Kidney (tissue), 14 donors: Measurements from ENCODE around the gene YPEL2. TPM values are rescaled to one million over a fixed set of nuclear protein-coding genes. Genes with fewer than 3 reads are reported as not detected.

Source experiments
- DNase-seq, 5 donors: peaks; one replicate each; pipeline ENCODE4 v3.0.0-alpha.2; 2013 to 2020
- FAIRE-seq: peaks from 2 replicates; lab custom pipeline; 2012; peaks lifted over from hg19 to GRCh38; lab: Jason Lieb, UNC
- H3K27ac ChIP-seq, 2 donors: one replicate each; pipeline ENCODE4 v1.7.0; 2013; ENCODE audit warnings: low read depth in 2 of 2, low read length in 2 of 2, inconsistent platforms in 1 of 2
- H3K27me3 ChIP-seq: one replicate; pipeline ENCODE4 v1.7.1; 2013; ENCODE audit warnings: low read length, inconsistent platforms; ENCODE audit not compliant: control insufficient read depth, insufficient read depth
- H3K36me3 ChIP-seq, 3 donors: one replicate each; pipeline versions ENCODE4 v1.7.0 to v1.7.1; 2013; ENCODE audit warnings: low read length in 3 of 3, control low read depth in 1 of 3, inconsistent platforms in 1 of 3; ENCODE audit not compliant: insufficient read depth in 3 of 3, control insufficient read depth in 2 of 3
- H3K4me1 ChIP-seq, 3 donors: one replicate each; pipeline versions ENCODE4 v1.7.0 to v1.7.1; 2013; ENCODE audit warnings: low read length in 3 of 3, inconsistent platforms in 1 of 3, low read depth in 1 of 3; ENCODE audit not compliant: control insufficient read depth in 2 of 3, insufficient read depth in 2 of 3
- H3K4me3 ChIP-seq, 3 donors: one replicate each; pipeline versions ENCODE4 v1.7.0 to v1.8.1; 2013; ENCODE audit warnings: low read length in 3 of 3, control low read depth in 1 of 3, inconsistent platforms in 1 of 3
- H3K9ac ChIP-seq, 3 donors: one replicate each; pipeline versions ENCODE4 v1.7.0 to v1.7.1; 2013; ENCODE audit warnings: low read length in 3 of 3, control low read depth in 1 of 3, inconsistent platforms in 1 of 3
- H3K9me3 ChIP-seq, 3 donors: one replicate each; pipeline versions ENCODE4 v1.7.0 to v1.7.1; 2013; ENCODE audit warnings: low read length in 3 of 3, control low read depth in 1 of 3, inconsistent platforms in 1 of 3; ENCODE audit not compliant: control insufficient read depth in 2 of 3, insufficient read depth in 1 of 3
- intact Hi-C: fragments of 100-400 bp; cut with DNase I; formaldehyde crosslinking; loops from one replicate; pipeline ENCODE4 v1.11.1; 2022
- polyA plus RNA-seq: library from polyadenylated mRNA; stranded (reverse); fragments of 350-450 nt; fragmentation: Illumina TruSeq; extraction: RNeasy Lipid Tissue Mini Kit (QIAGEN cat#74804); gene quantifications from one replicate; pipeline ENCODE4 v1.2.3, GENCODE V29; 2014; ENCODE audit warnings: low read depth, low replicate concordance; ENCODE audit not compliant: insufficient read depth
- total RNA-seq: library from RNA; stranded (reverse); fragmentation: NEBNext Ultra II Directional; extraction: Animal tissue kit (Norgen Biotek cat#: 25700); gene quantifications from one replicate; pipeline ENCODE4 v1.2.1, GENCODE V29; 2021
- TF ChIP-seq, protein P1 (sequence below): IDR thresholded peaks from 3 replicates; pipeline ENCODE4 v1.5.1; 2012; ENCODE audit warnings: mild to moderate bottlenecking, moderate library complexity, borderline replicate concordance; ENCODE audit not compliant: insufficient read depth; ENCODE audit errors: extremely low read depth
- donor health status: control.
- donor health status: control.
- donor health status: control.
- donor health status: control.
- donor health status: control.
- donor health status: DM: yes; HTN: yes; CAD: no.
- donor health status: Normal renal cell carcinoma (clear cell type).

YPEL2 gene
- total and polyA plus RNA-seq, 2 donors from 2014 or later, result 9.0 to 53.6 TPM

DNA sequence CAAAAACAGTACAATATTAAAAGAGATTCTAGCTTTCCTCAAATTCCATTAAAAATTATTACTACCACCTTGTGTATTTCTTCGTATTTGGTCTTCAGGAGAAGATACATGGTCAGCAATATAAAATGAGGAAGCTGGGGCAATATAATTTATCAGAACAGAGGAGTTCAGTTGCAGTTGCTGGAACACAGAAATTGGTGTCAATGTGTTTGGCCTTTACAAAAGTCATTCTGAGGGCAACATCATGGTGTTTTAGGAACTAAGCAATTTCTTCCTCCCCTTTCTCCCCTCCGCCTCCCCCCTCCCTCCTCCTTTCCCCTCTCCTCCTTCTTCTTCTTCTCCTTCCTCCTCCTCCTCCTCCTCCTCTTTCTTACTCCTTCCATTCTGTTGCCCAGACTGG is 102.1 kb downstream of the YPEL2 start:
- Histone ChIP-seq H3K36me3 (no peaks in the 10 kb centered on the region), H3K9me3 (no peaks in the 10 kb centered on the region), H3K27ac (peak overlapping the region in 1 of 2 donors; percentile 10), H3K27me3 (no peaks in the 10 kb centered on the region), H3K9ac (no peak overlapping the region), H3K4me1 (peaks cover 12 to 29% (median 21%) of the 10 kb centered on the region in 3 donors), H3K4me3 (no peak overlapping the region)
- TF ChIP-seq, protein P1, sequence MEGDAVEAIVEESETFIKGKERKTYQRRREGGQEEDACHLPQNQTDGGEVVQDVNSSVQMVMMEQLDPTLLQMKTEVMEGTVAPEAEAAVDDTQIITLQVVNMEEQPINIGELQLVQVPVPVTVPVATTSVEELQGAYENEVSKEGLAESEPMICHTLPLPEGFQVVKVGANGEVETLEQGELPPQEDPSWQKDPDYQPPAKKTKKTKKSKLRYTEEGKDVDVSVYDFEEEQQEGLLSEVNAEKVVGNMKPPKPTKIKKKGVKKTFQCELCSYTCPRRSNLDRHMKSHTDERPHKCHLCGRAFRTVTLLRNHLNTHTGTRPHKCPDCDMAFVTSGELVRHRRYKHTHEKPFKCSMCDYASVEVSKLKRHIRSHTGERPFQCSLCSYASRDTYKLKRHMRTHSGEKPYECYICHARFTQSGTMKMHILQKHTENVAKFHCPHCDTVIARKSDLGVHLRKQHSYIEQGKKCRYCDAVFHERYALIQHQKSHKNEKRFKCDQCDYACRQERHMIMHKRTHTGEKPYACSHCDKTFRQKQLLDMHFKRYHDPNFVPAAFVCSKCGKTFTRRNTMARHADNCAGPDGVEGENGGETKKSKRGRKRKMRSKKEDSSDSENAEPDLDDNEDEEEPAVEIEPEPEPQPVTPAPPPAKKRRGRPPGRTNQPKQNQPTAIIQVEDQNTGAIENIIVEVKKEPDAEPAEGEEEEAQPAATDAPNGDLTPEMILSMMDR, result no peak
- DNase-seq (no peak), FAIRE-seq (no peak)
- intact Hi-C loops, result no loop called here

- Histone ChIP-seq H3K9me3 (no peaks in the 10 kb centered on the region), H3K27me3 (no peaks in the 10 kb centered on the region), H3K27ac (no peak overlapping the region), H3K4me3 (no peak overlapping the region), H3K36me3 (no peaks in the 10 kb centered on the region), H3K9ac (no peak overlapping the region), H3K4me1 (peaks cover 12 to 27% (median 21%) of the 10 kb centered on the region in 3 donors)
- DNase-seq (no peak), FAIRE-seq (no peak)
- intact Hi-C loops, result no loop called here
- TF ChIP-seq, protein P1, result no peak
Observed at GRCh38 chr17:59434429-59434828, 103.0 kb downstream of the YPEL2 start.

DNA sequence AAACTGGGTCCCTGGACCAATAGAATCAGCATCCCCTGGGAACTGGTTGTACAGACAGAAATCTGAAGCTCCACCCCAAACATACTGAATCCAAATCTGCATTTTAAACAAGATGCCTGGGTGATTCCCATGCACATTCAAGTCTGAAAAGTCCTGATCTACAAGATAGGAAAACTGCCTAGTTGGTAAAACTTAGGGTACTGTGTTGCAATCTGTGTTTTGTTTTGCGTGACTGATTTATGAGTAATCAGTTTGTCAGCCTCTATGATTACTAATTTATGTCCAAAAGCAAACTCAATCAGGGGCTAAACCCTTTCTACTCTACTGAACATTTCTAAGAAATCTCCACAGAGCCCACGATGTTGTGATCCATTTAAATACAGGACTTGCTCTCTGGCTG is 103.8 kb downstream of the YPEL2 start:
- intact Hi-C loops, result no loop called here
- Histone ChIP-seq H3K9ac (no peak overlapping the region), H3K9me3 (no peaks in the 10 kb centered on the region), H3K4me1 (peaks cover 9 to 26% (median 22%) of the 10 kb centered on the region in 3 donors), H3K27me3 (no peaks in the 10 kb centered on the region), H3K36me3 (no peaks in the 10 kb centered on the region), H3K27ac (peak overlapping the region; percentile 33 to 41), H3K4me3 (no peak overlapping the region)
- TF ChIP-seq, protein P1, result no peak
- peak in 1 of 5 donors; percentile 28 for DNase-seq
- FAIRE-seq, result no peak

DNA sequence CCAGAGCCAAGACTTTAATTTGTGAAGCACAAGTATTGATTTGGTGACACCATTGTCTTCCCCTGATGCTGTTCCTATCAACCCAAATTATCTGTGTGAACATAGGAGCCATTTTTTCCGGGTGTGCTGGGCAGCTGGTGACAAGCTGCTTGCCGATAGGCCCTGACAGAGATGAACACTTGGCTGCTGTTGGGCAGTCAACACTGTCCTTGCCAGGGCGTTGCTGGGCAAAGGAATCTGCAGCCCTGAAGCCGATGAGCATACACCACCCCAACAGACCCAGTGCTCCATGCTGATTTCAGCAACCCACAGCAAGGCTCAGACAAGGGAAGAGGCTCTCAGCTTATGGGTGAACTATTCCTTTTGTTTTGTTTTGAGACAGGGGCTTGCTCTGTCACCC is 105.4 kb downstream of the YPEL2 start:
- H3K9ac ChIP-seq, result no peak overlapping the region
- DNase-seq, result no peak
- TF ChIP-seq, protein P1, result no peak
- H3K27ac ChIP-seq, result no peak overlapping the region
- H3K9me3 ChIP-seq, result no peaks in the 10 kb centered on the region
- intact Hi-C loops, result no loop called here
- no peak overlapping the region for H3K4me3 ChIP-seq
- peaks cover 10 to 23% (median 17%) of the 10 kb centered on the region in 3 donors for H3K4me1 ChIP-seq
- FAIRE-seq, result no peak
- H3K36me3 ChIP-seq, result no peaks in the 10 kb centered on the region
- H3K27me3 ChIP-seq, result no peaks in the 10 kb centered on the region
